Measurements from ENCODE around the gene PFDN6. TPM values are rescaled to one million over a fixed set of nuclear protein-coding genes. Genes with fewer than 3 reads are reported as not detected.

Gene PFDN6
- total and polyA plus RNA-seq, 2 of the 13 experiments (the other 11 are each of a cell fraction or from before 2014, with no cell fraction given), result 75.5 to 87.0 TPM

DNA sequence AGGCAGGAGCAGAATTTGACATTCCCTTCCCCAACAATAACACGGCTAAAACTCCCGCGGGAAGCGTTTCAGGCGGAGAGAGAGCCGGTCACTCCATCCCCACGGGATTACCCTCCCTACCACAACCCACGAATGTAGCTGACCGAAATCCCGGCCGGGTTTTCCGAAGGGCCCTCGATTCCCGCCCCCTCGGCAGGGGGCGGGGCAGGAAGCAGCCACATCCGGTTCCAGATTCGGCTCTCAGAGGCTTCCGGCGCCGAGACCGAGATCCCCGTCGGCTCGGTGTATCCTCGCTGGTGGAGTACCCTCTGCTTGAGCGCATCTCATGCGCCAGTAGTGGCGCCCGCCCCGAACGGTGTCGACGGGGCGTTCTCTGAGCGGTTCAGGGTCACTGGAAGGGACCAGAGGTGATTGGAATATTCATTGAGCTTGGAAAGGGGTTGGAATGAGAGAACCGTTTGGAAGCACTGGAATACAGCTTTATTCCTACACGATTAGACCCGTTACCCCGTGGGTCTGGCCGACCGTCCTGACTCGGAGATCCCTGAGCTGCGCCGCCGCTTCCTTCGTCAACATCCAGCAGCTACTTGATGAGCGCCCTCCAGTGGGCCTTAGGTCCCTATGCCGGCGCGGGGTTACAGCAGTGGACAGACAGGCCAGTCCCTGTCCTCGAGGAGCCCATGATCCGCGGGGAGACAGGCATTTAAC, 10.0 kb downstream of the PFDN6 start (continued):
- no peak for TF ChIP-seq RERE (CRISPR knock-in tag; IDR thresholded peaks at IDR 0.05; ENCODE audit: low read depth)
- TF ChIP-seq ZNF850 (CRISPR knock-in tag; conservative IDR thresholded peaks at IDR 0.05), result no peak
- TF ChIP-seq ZNF20 (CRISPR knock-in tag; IDR thresholded peaks at IDR 0.05), result 0 out of 2 replicates have a peak, but pooled peaks have one; percentile 75
- TF ChIP-seq HCFC1 (IDR thresholded peaks at IDR 0.05; ENCODE audit: low read depth, low read length), result peak; percentile 55; the same call in 1 of the 2 replicates
- peak; percentile 91 for TF ChIP-seq E2F1 (CRISPR knock-in tag; IDR thresholded peaks at IDR 0.05)
- TF ChIP-seq TEAD3 (CRISPR knock-in tag; optimal IDR thresholded peaks at IDR 0.05; ENCODE audit: borderline replicate concordance), result peak; percentile 32
- peak; percentile 73 for TF ChIP-seq HNRNPL (IDR thresholded peaks at IDR 0.05; ENCODE audit: low read depth, low read length)
- TF ChIP-seq ZNF510 (CRISPR knock-in tag; IDR thresholded peaks at IDR 0.05; ENCODE audit: low read depth), result peak; percentile 94; the same call in 1 of the 2 replicates
- TF ChIP-seq ZNF737 (CRISPR knock-in tag; IDR thresholded peaks at IDR 0.05; ENCODE audit: borderline replicate concordance), result peak; percentile 65; the same call in 1 of the 2 replicates
- peak; percentile 83; the same call in 1 of the 2 replicates for TF ChIP-seq PRMT3 (CRISPR knock-in tag; IDR thresholded peaks at IDR 0.05; ENCODE audit: borderline replicate concordance, low read depth)
- TF ChIP-seq GTF3A (CRISPR knock-in tag; conservative IDR thresholded peaks at IDR 0.05), result peak; percentile 61; the same call in 1 of the 2 replicates
- peak; percentile 80; the same call in 1 of the 2 replicates for TF ChIP-seq ZNF136 (CRISPR knock-in tag; IDR thresholded peaks at IDR 0.05; ENCODE audit: low read depth)
- TF ChIP-seq ZNF569 (CRISPR knock-in tag; IDR thresholded peaks at IDR 0.05; ENCODE audit: borderline replicate concordance), result 0 out of 2 replicates have a peak, but pooled peaks have one; percentile 80
- TF ChIP-seq SSRP1 (CRISPR knock-in tag; IDR thresholded peaks at IDR 0.05), result peak; percentile 91
- 0 out of 2 replicates have a peak, but pooled peaks have one; percentile 18 for TF ChIP-seq HNF1A (IDR thresholded peaks at IDR 0.05; ENCODE audit: low read depth)
- TF ChIP-seq HNF1A (CRISPR knock-in tag; IDR thresholded peaks at IDR 0.05; ENCODE audit: borderline replicate concordance), result no peak; the same call in 1 of the 2 replicates
- TF ChIP-seq ZNF564 (CRISPR knock-in tag; IDR thresholded peaks at IDR 0.05), result no peak
